HT-29 (cell line): ENCODE results near the gene DPM2. TPM values are rescaled to one million over a fixed set of nuclear protein-coding genes. Genes with fewer than 3 reads are reported as not detected.

Experiments
- DNase-seq: peaks from one replicate; pipeline ENCODE4 v3.0.0-alpha.2; 2015; ENCODE audit warnings: low spot score
- total RNA-seq: library from RNA; depleted of rRNA; stranded (reverse); fragments of >200 nt; shearing (Covaris generic); gene quantifications from 2 replicates; pipeline ENCODE4 v1.2.3, GENCODE V29; 2014

Gene DPM2
- total RNA-seq, 1 experiment from 2014 or later, result 44.3 TPM

GRCh38 chr9:127919253-127919815, 18.3 kb downstream of the DPM2 start:
- peak; percentile 92 for DNase-seq

- DNase-seq, result no peak
These were observed 19.2 kb downstream of the DPM2 start for GRCh38 chr9:127918183-127919107.

DNA sequence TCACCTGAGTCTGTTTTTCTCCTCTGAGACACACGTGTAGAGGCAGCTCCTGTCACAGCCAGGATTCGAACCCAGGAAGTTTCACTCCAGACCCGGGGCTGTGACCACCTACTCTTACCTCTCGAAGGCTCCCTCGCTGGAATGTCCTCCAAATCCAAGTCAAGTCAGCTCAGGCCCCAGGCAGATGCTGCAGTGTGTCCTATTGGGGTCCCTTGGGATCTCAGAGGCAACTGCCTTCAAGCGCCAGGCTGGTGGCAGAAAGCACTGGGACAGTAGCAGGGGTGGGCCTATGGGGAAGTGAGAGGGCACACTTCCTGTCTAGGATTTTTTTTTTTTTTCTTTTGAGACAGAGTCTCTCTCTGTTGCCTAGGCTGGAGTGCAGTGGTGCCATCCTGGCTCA, 20.1 kb downstream of the DPM2 start:
- DNase-seq, result no peak

DNA sequence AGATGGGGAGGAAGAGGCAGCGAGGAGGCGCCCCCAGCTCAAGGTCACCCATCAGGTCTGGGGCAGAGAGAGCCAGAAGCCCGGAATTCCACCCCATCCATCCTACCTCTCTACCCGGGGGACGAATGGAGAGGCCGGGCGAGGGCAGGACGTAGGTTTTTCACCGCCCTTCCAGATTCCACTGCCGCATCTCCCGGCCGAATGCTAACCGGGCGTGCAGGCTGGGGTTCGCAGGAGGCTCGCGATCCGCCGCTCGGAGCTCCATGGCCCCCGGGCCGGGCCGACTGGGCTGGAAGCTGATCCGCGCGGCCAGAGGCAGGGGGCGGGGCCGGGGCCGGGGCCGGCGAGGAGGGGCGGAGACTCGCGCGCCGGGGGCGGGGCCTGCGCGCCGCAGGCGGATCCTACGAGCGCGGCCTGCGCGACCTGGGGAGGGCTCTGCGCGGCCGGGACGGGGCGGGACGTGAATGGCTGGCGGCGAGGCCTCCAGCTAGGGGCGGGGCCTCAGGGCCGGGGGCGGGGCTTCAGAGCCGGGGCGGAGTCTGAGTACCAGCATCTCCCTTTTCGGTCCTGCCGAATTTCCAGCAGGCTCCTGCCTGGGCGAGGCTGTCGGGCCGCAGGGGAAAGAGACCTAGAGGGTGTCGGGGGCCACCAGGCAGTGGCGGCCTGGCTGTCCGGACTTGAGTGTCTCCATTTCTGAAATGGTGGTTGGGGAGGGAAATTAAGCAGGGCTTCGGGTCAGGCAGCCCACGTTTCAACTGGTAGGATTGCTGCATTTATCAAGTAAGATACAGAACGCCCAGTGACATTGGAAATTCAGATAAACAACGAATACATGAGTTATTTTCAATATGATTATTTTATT, 20.7 kb downstream of the DPM2 start, which contains the start of gene ST6GALNAC4:
ST6GALNAC4 (minus strand) TSS at position 322 of the 862 bp plus-strand sequence. CDS start 622 bp downstream, outside the sequence.
- DNase-seq, result peak; percentile 90

- no peak for DNase-seq
These were observed 21.6 kb downstream of the DPM2 start for GRCh38 chr9:127915801-127916719.

GRCh38 chr9:127915325-127915752, 22.3 kb downstream of the DPM2 start:
- no peak for DNase-seq

DNA sequence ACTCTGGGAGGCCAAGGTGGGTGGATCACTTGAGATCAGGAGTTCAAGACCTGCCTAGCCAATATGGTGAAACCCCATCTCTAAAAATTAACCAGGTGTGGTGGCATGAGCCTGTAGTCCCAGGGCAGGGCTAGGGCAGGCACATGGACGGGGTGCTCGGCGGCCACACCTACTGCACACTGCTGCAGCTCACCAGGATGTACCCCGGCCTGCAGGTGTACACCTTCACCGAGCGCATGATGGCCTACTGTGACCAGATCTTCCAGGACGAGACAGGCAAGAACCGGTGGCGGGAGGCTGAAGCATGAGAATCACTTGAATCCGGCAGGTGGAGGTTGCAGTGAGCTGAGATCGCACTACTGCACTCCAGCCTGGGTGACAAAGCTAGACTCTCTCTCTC, 24.0 kb downstream of the DPM2 start:
- DNase-seq, result no peak

GRCh38 chr9:127912882-127913281, 24.8 kb downstream of the DPM2 start:
- peak; percentile 72 for DNase-seq

- no peak for DNase-seq
These were observed 25.4 kb downstream of the DPM2 start for GRCh38 chr9:127912296-127912695.

- peak; percentile 72 for DNase-seq
These were observed 26.9 kb downstream of the DPM2 start for GRCh38 chr9:127910613-127911205.

DNA sequence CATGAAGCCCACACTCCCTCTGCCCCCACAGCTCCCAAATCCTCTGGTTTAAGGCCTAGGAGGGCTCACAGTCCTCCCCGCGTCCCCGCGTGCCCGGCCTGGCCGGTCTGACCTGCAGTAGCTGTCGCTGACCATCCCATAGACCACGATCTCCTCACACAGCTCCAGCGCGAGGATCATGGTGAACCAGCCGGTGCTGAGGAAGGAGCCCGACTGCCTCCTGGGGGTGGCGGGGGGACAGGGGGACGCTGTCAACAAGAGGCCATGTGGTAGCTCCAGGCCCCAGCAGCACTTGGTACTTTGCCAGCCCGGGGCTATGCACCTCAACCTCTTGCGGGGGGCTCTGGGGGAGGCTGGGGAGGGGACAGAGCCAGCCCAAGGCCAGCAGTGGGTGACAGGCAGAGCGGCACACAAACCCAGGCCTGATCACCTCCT, 27.8 kb downstream of the DPM2 start:
- DNase-seq, result no peak

- DNase-seq, result no peak
These were observed 29.1 kb downstream of the DPM2 start for GRCh38 chr9:127908660-127908926.

GRCh38 chr9:127907867-127908659, 29.6 kb downstream of the DPM2 start:
- DNase-seq, result no peak

GRCh38 chr9:127905788-127906191, 31.9 kb downstream of the DPM2 start:
- no peak for DNase-seq

GRCh38 chr9:127905004-127905728, 32.5 kb downstream of the DPM2 start:
- DNase-seq, result no peak

- DNase-seq, result no peak
These were observed 33.1 kb downstream of the DPM2 start for GRCh38 chr9:127904561-127905003.

GRCh38 chr9:127903557-127904475, 33.8 kb downstream of the DPM2 start:
- DNase-seq, result peak; percentile 58
